Calu3 (cell line): ENCODE results near the gene HIGD1A. TPM values are rescaled to one million over a fixed set of nuclear protein-coding genes. Genes with fewer than 3 reads are reported as not detected.

Experiments used
- BruUV-seq: library from RNA; stranded (reverse); fragments of 400-500 nt; replicated peaks from 2 replicates; lab custom pipeline; 2021; lab: Mats Ljungman, UMichigan
- CTCF ChIA-PET: fragments of 300-600 bp; sonication (Branson Sonifier 250); formaldehyde crosslinking; loops from one replicate; lab custom pipeline; 2022; ENCODE audit warnings: antibody characterized with exemption; lab: Charles Lee
- DNase-seq: peaks from one replicate; pipeline ENCODE4 v3.0.0; 2022
- H3K27ac Mint-ChIP-seq: one replicate; pipeline ENCODE4 v1.8.0; 2022; ENCODE audit warnings: mixed read lengths; ENCODE audit not compliant: unreplicated experiment
- H3K27me3 Mint-ChIP-seq: one replicate; pipeline ENCODE4 v1.8.0; 2022; ENCODE audit warnings: mixed read lengths; ENCODE audit not compliant: unreplicated experiment
- H3K36me3 Mint-ChIP-seq: one replicate; pipeline ENCODE4 v1.8.0; 2022; ENCODE audit warnings: mild to moderate bottlenecking, moderate library complexity, mixed read lengths; ENCODE audit not compliant: insufficient read depth, unreplicated experiment
- H3K4me1 Mint-ChIP-seq: one replicate; pipeline ENCODE4 v1.8.0; 2022; ENCODE audit warnings: mild to moderate bottlenecking, low read depth, mixed read lengths; ENCODE audit not compliant: unreplicated experiment
- H3K4me3 Mint-ChIP-seq: one replicate; pipeline ENCODE4 v1.8.0; 2022; ENCODE audit warnings: mild to moderate bottlenecking, low read depth, moderate library complexity, mixed read lengths; ENCODE audit not compliant: unreplicated experiment
- H3K9me3 Mint-ChIP-seq: one replicate; pipeline ENCODE4 v1.8.0; 2022; ENCODE audit warnings: low read depth, mixed read lengths; ENCODE audit not compliant: unreplicated experiment
- CTCF ChIP-seq: fragments of 200-600 bp; IDR thresholded peaks from one replicate; pipeline ENCODE4 v1.8.0; 2022; ENCODE audit warnings: antibody characterized with exemption; ENCODE audit not compliant: unreplicated experiment
- intact Hi-C: fragments of 100-400 bp; cut with micrococcal nuclease; formaldehyde crosslinking; loops from one replicate; pipeline ENCODE4 v1.10.0; 2022; ENCODE audit not compliant: unreplicated experiment
- total RNA-seq: library from RNA; stranded (reverse); gene quantifications from 2 replicates; pipeline ENCODE4 v1.2.3, GENCODE V29; 2022

HIGD1A gene
- total RNA-seq, 1 experiment from 2014 or later: 88.1 TPM

- Mint-ChIP-seq H3K4me1 (peaks cover 5% of the 10 kb centered on the region), H3K9me3 (no peaks in the 10 kb centered on the region), H3K27ac (no peak overlapping the region), H3K27me3 (no peaks in the 10 kb centered on the region), H3K36me3 (peaks cover 8% of the 10 kb centered on the region), H3K4me3 (no peak overlapping the region)
- TF ChIP-seq CTCF: no peak
- no TSS peak for BruUV-seq
- CTCF ChIA-PET: no interaction called here
- intact Hi-C loops: no loop called here
- no peak for DNase-seq
These were observed 34.7 kb downstream of the HIGD1A start for GRCh38 chr3:42769477-42770131.

GRCh38 chr3:42764561-42765295 is 39.6 kb downstream of the HIGD1A start:
- Mint-ChIP-seq H3K36me3 (no peaks in the 10 kb centered on the region), H3K4me3 (no peak overlapping the region), H3K4me1 (peaks cover 7% of the 10 kb centered on the region), H3K27me3 (no peaks in the 10 kb centered on the region), H3K9me3 (no peaks in the 10 kb centered on the region), H3K27ac (no peak overlapping the region)
- no peak for TF ChIP-seq CTCF
- DNase-seq: no peak
- intact Hi-C loops: no loop called here
- no TSS peak for BruUV-seq
- CTCF ChIA-PET: no interaction called here

GRCh38 chr3:42764115-42764514 is 40.2 kb downstream of the HIGD1A start:
- no peak for TF ChIP-seq CTCF
- no peak for DNase-seq
- Mint-ChIP-seq H3K9me3 (no peaks in the 10 kb centered on the region), H3K27ac (no peak overlapping the region), H3K27me3 (no peaks in the 10 kb centered on the region), H3K4me1 (peaks cover 7% of the 10 kb centered on the region), H3K4me3 (no peak overlapping the region), H3K36me3 (no peaks in the 10 kb centered on the region)
- CTCF ChIA-PET: no interaction called here
- BruUV-seq: no TSS peak
- intact Hi-C loops: no loop called here

- no peaks in the 10 kb centered on the region for H3K27me3 Mint-ChIP-seq
- no peaks in the 10 kb centered on the region for H3K9me3 Mint-ChIP-seq
- no peak overlapping the region for H3K27ac Mint-ChIP-seq
- no peak overlapping the region for H3K4me3 Mint-ChIP-seq
- no peak for TF ChIP-seq CTCF
- peaks cover 7% of the 10 kb centered on the region for H3K4me1 Mint-ChIP-seq
- intact Hi-C loops: no loop called here
- CTCF ChIA-PET: interaction anchor here (0.6 to 0.8 kb wide), 2 partner anchors 17 to 172 kb away, joined by 3 read pairs; partner anchors contain the start of gene SS18L2
- no TSS peak for BruUV-seq
- no peak for DNase-seq
- H3K36me3 Mint-ChIP-seq: no peaks in the 10 kb centered on the region
These were observed 41.3 kb downstream of the HIGD1A start for GRCh38 chr3:42763021-42763420.
